Hair follicular keratinocyte (primary cell): ENCODE measurements around the gene INAVA. TPM values are rescaled to one million over a fixed set of nuclear protein-coding genes. Genes with fewer than 3 reads are reported as not detected.

Source experiments
- total RNA-seq: library from RNA; depleted of rRNA; stranded (reverse); fragments of >200 nt; gene quantifications from 2 replicates; pipeline ENCODE4 v1.2.3, GENCODE V29; 2015

The INAVA gene, protein sequence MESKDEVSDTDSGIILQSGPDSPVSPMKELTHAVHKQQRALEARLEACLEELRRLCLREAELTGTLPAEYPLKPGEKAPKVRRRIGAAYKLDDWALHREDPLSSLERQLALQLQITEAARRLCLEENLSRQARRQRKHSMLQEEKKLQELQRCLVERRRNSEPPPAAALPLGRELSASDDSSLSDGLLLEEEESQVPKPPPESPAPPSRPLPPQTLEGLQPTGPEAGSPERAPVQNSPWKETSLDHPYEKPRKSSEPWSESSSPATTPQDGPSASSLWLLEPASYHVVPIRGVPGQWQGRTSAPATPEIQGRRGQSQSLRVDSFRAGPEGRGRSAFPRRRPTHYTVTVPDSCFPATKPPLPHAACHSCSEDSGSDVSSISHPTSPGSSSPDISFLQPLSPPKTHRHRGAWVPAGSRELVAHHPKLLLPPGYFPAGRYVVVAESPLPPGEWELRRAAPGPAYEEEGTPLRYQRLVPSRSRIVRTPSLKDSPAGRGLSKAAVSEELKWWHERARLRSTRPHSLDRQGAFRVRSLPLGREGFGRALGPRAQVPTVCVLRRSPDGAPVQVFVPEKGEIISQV
- total RNA-seq, result 40.7 and 63.9 TPM in 2 replicates

DNA sequence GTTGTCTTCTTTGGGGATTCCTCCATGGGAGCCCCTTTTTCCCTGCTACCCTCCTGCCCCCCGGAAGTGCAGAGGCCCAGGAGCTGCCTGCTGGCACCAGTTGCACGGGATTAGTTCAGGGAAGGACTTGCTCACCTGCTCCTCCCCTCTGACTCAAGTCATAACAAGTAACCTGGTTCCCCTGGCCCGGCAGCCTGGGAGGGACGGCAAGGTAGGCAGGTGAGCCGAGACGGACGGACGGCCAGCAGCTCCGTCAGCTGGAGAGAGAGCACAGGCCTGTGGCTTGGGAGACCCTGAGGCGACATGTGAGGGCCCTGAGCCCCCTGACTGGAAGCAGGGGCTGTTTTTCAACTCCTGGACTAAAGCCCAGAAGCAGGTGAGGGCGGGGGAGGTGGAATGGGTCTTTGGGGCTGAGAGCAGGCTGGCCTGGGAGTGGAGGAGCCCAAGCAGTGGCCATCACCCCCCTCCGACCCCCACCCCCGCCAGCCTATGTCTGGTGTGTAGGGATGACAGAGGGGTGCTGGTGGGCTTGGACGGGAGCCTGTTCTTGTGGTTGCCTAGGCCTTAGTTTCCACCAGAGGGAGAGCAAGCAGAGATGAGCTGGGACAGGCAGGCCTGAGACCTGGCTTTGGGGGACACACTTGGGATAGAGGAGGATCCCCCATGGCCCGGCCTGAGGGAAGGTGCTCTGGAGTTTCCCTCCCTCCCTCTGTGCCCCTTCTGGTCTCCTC lies at the start of gene INAVA:
Gene INAVA (plus strand): TSS at position 189 of the 731 bp plus-strand sequence. CDS start 3,501 bp downstream, outside the sequence.

DNA sequence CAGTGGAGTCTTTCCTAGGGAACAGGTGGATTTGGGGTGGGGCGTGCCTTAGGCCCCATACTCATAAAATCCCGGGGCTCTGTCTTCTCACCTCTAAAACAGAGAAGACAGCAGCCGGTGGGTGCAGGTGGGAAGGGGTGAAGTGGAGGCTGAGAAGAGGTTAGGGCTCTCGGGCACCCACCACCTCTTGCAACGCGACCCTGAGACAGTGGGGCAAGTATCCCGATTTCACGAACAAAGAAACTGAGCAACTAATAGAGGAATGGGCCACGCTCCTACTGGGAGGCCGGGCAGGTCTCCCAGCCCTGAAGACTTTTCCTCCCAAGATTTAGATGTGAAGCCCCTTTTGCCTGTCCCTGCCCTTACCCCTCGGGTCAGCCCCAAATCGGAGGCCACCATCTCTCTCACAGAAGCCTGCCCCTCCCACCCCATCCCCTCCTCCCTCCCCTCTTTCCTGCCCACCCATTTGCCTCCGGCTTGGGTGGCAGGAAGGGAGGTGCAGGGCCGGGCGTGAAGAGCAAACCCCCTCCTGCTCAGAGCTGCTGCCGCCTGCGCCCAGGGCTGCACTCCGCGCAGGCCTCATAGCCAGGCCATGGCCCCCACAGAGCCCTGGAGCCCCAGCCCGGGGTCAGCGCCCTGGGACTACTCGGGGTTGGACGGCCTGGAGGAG lies 22.1 kb upstream of the INAVA start, which contains the start of gene GPR25:
Gene GPR25 (plus strand): TSS at position 536 of the 670 bp plus-strand sequence. CDS start 57 bp downstream, at position 593.

Other genes starting within 250 kb of the INAVA start
- 11.9 and 13.4 TPM in 2 replicates for gene DDX59, start 225.0 kb upstream of the INAVA start, total RNA-seq
- 30.1 and 41.8 TPM in 2 replicates for gene CAMSAP2, start 156.0 kb upstream of the INAVA start, total RNA-seq
- gene GPR25, start 21.9 kb upstream of the INAVA start, total RNA-seq, result not detected in 2 replicates
- 1.2 and 2.9 TPM in 2 replicates for gene KIF21B, start 128.8 kb downstream of the INAVA start, total RNA-seq
- not detected in 2 replicates for gene CACNA1S, start 217.5 kb downstream of the INAVA start, total RNA-seq
- gene ASCL5, start 232.3 kb downstream of the INAVA start, total RNA-seq, result not detected in 2 replicates